ENCODE data around the gene BPIFB3.

BPIFB3 gene

DNA sequence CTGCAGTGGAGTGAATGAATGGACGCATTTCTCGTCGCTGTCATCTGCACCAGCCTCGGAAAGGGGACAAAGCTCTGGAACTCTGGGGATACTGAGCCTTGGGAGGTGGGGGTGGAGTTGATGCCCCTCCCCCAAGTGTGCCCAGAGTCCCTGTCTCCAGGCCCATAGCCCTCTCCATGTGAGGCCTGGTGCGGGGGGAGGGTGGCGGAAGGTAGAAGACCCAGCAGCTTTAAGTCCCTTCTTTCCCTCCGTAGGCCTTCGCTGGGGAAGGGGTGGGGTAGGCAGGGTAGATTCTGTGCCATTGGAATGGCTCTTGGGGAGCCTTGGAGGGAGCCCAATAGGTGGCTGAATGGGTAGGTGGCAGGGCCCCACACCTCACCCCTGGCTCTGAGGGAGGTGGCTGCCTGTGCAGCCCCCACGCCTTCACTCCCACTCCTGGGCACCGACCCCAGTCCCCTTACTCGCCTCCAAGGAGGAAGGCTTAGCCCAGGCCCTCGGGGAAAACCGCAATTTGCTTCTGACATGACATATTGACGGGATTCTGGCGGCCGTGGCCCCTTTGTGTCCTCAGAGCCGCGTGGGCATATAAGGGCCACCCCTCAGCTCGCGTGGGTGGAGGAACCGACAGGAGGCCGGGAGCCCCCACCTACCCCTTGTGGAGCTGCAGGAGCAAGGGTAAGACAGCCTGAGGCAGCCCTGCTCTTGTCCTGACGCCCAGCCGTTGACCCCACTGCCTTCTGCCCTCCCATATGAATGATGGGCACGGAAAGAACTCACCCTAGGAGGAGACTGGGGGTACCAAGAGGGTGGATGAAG, at the start of gene BPIFB3:
TSS of gene BPIFB3 (plus strand) at position 613 of the 816 bp plus-strand sequence. CDS start 1,533 bp downstream, outside the sequence.
- DNase-seq: no peak

GRCh38 chr20:33004141-33004751, 49.5 kb upstream of the BPIFB3 start, which contains the start of gene SUN5:
Gene SUN5, minus strand, starts transcription at chr20:33004433. Its CDS starts 93 bp downstream, at chr20:33004340.
- no peak for DNase-seq

GRCh38 chr20:33005132-33005566, 48.6 kb upstream of the BPIFB3 start:
- peak in 1 of 2 experiments; percentile 36 for DNase-seq

DNA sequence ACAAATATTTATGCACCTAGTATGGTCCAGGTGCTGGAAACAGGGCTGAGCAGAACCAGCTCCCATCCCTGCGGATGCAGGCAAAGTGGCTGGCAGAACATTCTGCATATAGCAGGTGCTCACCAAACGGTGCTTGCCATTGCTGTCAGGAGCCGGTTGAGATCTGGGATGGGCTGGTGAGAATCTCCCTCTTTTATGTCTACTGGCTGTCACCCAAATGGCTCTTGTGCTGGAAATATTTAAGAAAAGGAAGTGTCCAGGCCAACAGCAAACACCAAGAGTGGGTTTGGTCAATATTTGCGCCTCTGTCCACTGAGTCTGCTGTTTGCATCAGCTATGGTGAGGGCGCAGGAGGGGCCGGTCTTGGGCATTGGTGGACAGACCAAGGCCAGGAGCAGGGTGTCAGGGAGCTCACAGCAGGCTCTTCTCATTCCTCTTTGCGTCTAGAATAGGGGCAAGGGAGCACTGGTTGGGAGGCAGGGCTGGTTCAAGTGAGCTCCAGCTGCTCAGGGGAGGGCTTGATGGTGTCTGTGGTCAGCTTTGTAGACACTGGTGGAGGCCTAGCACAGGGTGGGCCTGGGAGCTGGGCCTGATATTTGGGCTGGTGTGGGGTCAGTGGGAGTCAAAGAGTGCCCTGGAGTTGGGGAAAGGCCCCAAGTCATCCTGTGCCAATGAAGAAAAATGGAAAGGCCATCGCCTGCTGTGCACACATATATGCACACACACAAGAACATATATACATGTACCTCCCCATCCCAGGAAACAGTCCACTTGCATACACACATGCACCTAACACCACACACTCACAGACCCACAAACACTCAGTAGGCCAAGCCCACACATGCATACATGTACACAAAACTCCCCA, 47.6 kb upstream of the BPIFB3 start:
- no peak for DNase-seq

- DNase-seq: no peak
These were observed 46.8 kb upstream of the BPIFB3 start for GRCh38 chr20:33006776-33007375.

- no peak for DNase-seq
These were observed 46.0 kb upstream of the BPIFB3 start, which contains the start of gene BPIFB2 for GRCh38 chr20:33007376-33008335. Gene BPIFB2, plus strand, starts transcription at chr20:33007704. Its CDS starts 871 bp downstream, at chr20:33008575.

GRCh38 chr20:33008336-33009213, 45.1 kb upstream of the BPIFB3 start:
- no peak for DNase-seq

DNA sequence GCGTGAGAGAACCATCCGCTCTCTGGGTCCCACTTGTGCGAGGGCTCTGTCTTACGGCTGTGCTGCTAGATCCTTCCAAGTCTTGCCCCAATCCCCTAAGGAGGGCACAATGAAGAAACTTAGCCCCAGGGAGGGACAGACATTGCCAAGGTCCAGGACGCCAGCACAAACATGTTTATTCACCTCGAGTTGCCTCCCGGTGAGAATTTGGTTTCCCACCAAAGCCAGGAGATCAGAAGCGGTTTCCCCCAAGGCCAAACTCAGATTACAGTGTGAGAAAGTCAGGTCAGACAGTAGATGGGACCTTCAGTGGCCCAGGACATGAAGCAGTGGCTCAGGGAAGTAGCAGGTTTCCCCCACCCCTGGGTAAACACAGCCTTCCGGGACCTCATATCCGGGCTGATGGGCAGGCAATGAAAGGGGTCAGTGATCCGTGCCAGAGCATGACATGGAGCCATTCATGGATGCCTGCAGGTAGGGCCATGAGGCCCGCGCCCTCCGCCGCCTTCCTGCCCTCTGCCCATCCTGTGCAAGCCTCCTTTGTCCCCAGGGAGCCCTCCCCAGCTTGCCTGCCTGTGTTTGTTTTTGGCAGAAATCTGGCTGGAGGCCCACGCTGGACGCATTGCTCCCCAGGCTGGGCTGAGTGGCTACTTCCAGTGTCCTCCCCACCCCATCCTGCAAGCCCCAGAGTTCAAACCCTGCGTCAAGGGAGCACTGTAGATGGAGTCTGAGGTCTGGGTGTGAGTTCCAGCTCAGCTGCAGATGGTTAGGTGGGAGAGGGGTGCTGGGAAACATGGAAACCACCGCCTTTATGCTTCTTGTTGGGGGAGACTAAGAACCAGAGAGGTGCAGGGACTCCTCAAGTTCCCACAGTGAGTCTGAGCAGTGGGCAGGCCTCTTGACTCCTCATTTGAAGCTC, 44.2 kb upstream of the BPIFB3 start:
- DNase-seq: no peak

DNA sequence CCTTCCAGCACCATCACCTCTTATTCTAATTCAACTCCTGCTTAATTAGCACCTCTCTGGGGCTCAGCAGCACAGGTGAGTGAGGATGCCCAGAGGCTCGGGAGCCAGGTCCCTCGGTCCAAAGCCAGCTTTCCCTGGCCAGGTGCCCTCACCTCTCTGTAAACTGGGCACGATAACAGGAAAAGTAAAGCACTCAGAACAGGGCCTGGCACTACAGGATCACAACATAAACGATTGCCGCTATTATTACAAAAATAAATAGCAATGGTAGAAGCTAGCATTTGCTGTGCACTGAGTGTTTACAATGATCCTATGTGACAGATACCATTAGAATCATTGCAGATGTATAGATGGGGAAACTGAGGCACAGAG, 43.6 kb upstream of the BPIFB3 start:
- no peak for DNase-seq

GRCh38 chr20:33010674-33011449, 42.8 kb upstream of the BPIFB3 start:
- no peak for DNase-seq

GRCh38 chr20:33012327-33013189, 41.1 kb upstream of the BPIFB3 start:
- no peak for DNase-seq

DNA sequence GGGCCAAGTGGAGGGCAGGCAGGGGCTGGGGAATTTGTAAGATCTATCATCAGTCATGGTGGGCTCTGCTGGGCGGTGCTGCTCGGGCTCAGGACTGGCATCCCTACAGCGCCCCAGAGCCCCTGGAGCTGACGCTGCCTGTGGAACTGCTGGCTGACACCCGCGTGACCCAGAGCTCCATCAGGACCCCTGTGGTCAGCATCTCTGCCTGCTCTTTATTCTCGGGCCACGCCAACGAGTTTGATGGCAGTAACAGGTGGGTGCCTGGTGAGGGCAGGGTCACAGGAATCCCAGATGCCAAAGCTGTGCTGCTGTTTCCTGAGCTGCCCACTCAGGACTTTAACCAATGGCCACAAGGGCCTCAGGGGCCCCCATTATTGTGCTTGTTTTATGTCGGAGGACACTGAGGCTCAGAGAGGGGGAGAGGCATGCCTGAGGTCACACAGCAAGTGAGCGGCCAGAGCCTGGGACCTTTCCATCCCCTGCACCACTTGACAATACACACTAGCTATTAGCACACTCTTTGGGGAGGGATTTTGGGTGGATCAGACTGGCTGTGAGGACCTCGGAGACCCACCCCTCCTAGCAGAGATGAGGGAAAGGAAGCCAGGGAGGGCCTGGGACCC, 39.9 kb upstream of the BPIFB3 start:
- no peak for DNase-seq

DNA sequence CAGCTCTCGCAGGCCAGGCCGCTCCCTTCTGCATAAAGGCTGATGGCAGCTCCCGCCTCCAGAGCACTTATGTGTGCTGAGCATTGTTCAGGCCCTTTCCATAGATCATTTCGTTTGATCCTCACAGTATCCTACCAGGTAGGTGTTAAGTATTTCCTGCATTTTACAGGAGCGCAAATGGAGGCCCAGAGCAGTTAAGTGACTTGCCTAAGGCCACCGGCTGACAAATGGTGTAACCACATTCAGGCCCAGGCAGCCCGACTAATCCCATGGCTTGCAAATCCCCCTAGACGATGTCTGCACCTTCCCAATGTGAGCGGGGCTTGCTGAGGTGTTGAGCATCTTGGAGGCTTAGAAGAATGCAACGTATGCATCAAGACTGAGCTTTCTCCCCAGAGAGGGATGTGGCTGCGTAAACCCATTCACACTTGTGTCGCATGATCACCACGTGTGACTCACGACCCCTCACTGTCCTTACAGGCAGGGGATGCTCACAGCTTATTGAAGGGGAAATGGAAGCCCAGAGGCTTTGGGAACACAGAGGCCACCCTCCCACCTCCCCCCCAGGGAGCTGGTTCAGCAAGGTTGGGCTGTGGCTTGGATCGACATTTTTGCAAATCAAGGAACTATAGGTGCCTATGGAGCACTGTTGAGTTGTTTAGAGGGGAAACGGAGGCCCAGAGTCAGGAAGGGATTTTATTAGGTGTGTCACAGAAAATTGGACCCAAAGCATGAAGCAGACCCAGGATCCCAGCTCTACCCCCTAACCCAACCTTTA, 39.2 kb upstream of the BPIFB3 start:
- DNase-seq: no peak

DNA sequence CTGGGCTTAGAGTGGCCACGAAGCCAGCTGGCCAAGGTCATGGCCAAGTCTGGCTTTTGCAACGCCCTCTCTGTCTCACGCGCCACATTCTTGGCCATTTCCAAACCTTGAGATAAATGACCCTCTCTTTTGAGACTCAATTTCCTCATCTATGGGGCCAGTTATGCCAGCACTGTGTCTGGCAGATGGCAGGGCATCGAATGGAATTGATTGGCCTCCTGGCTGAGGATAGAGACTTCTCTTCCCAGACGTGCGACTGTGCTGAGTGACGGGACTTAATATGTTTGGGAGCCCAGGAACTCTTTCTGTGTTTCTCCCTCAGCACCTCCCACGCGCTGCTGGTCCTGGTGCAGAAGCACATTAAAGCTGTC, 38.6 kb upstream of the BPIFB3 start:
- no peak for DNase-seq

- no peak for DNase-seq
These were observed 37.8 kb upstream of the BPIFB3 start for GRCh38 chr20:33015700-33016580.
